Neutrophil (primary cell): ENCODE measurements around the gene USP28.
"Not testable (repeated sequence)": the region's sequence is repeated elsewhere in the genome, so short reads cannot be mapped to it uniquely, and the experiment has no call there.

Source experiments
- H3K27ac ChIP-seq: fragments of 200-600 bp; sonication (generic); 2 replicates; pipeline ENCODE4 v1.5.1; 2016; ENCODE audit warnings: mild to moderate bottlenecking, moderate library complexity
- H3K27me3 ChIP-seq: fragments of 200-600 bp; sonication (generic); 2 replicates; pipeline ENCODE4 v1.6.0; 2016; ENCODE audit warnings: mild to moderate bottlenecking
- H3K36me3 ChIP-seq: fragments of 200-600 bp; sonication (generic); 2 replicates; pipeline ENCODE4 v1.5.1; 2017
- H3K4me1 ChIP-seq, 2 experiments: fragments of 200-600 bp in 1 of 2; sonication (generic) in 1 of 2; 1 replicate in 1 of 2; 2 replicates in 1 of 2; pipeline versions ENCODE4 v1.5.1 to v1.6.1; 2013 to 2016; ENCODE audit warnings: low read depth in 1 of 2, low read length in 1 of 2, mild to moderate bottlenecking in 1 of 2, moderate library complexity in 1 of 2; ENCODE audit not compliant: control insufficient read depth in 1 of 2, insufficient read depth in 1 of 2
- H3K4me3 ChIP-seq, 2 experiments: fragments of 200-600 bp in 1 of 2; sonication (generic) in 1 of 2; 1 replicate in 1 of 2; 2 replicates in 1 of 2; pipeline ENCODE4 v1.5.1; 2013 to 2016; ENCODE audit warnings: low read depth in 1 of 2, low read length in 1 of 2, mild to moderate bottlenecking in 1 of 2, moderate library complexity in 1 of 2
- H3K9me3 ChIP-seq: fragments of 200-600 bp; sonication (generic); 2 replicates; pipeline ENCODE4 v1.5.1; 2016
- CTCF ChIP-seq: fragments of 200-600 bp; sonication (generic); IDR thresholded peaks from 2 replicates; pipeline ENCODE4 v1.5.1; 2016; ENCODE audit warnings: antibody characterized with exemption

Gene USP28

GRCh38 chr11:113884361-113884836 is 9.0 kb upstream of the USP28 start:
- Histone ChIP-seq H3K27me3 (no peaks in the 10 kb centered on the region), H3K4me1 (no peaks in the 10 kb centered on the region), H3K9me3 (no peaks in the 10 kb centered on the region), H3K4me3 (no peak overlapping the region), H3K36me3 (no peaks in the 10 kb centered on the region), H3K27ac (no peak overlapping the region)
- TF ChIP-seq CTCF: no peak

DNA sequence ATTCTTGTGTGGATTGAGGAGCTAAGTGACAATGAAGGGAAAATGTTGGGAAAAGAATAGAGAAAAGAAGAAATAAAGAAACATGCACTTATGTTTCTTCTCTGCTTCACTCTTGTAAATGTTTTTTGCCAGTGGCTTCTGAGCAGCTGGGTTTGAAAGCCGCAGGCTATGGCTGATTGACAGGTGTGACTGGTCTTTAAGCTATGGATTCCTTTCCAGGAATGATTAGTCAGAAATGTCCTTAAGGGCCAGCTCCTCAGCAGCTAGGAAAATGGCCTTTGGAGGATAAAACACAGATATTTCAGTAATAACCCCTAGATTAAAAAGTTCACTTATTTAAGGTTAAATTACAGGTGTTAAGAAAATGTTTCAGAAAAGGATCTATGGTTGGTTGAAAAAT is 6.5 kb upstream of the USP28 start:
- H3K9me3 ChIP-seq: no peaks in the 10 kb centered on the region
- H3K27ac ChIP-seq: no peak overlapping the region
- H3K27me3 ChIP-seq: no peaks in the 10 kb centered on the region
- no peak for TF ChIP-seq CTCF
- no peaks in the 10 kb centered on the region for H3K36me3 ChIP-seq
- H3K4me3 ChIP-seq: no peak overlapping the region
- peaks cover 0 to 6% of the 10 kb centered on the region in 2 experiments for H3K4me1 ChIP-seq

GRCh38 chr11:113880971-113881370 is 5.6 kb upstream of the USP28 start:
- no peak overlapping the region for H3K27ac ChIP-seq
- peaks cover 6 to 14% of the 10 kb centered on the region in 2 experiments for H3K4me1 ChIP-seq
- no peaks in the 10 kb centered on the region for H3K36me3 ChIP-seq
- H3K9me3 ChIP-seq: no peaks in the 10 kb centered on the region
- no peak for TF ChIP-seq CTCF
- H3K27me3 ChIP-seq: no peaks in the 10 kb centered on the region
- H3K4me3 ChIP-seq: no peak overlapping the region

DNA sequence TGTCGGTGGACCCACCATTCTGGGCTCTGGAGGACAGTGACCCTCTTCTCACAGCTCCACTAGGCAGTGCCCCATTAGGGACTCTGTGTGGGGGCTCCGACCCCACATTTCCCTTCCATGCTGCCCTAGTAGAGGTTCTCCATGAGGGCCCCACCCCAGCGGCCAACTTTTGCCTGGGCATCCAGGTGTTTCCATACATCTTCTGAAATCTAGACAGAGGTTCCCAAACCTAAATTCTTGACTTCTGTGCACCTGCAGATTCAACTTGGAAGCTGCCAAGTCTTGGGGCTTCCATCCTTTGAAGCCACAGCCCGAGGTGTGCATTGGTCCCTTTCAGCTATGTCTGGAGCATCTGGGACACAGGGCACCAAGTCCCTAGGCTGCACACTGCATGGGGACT is 4.1 kb upstream of the USP28 start:
- not testable (repeated sequence) for H3K4me3 ChIP-seq, H3K9me3 ChIP-seq, H3K27ac ChIP-seq, H3K27me3 ChIP-seq, H3K36me3 ChIP-seq
- H3K4me1 ChIP-seq: peaks cover 17 to 23% of the 10 kb centered on the region in 2 experiments

- Histone ChIP-seq H3K27ac (no peak overlapping the region), H3K4me3 (no peak overlapping the region), H3K9me3 (no peaks in the 10 kb centered on the region)
These were observed 2.3 kb upstream of the USP28 start for GRCh38 chr11:113877670-113878055.

More at GRCh38 chr11:113877670-113878055, 2.3 kb upstream of the USP28 start:
- no peaks in the 10 kb centered on the region for H3K27me3 ChIP-seq
- no peaks in the 10 kb centered on the region for H3K36me3 ChIP-seq
- H3K4me1 ChIP-seq: peaks cover 17 to 25% of the 10 kb centered on the region in 2 experiments
- no peak for TF ChIP-seq CTCF
